Measurements from ENCODE around the gene AATK.

AATK gene

DNA sequence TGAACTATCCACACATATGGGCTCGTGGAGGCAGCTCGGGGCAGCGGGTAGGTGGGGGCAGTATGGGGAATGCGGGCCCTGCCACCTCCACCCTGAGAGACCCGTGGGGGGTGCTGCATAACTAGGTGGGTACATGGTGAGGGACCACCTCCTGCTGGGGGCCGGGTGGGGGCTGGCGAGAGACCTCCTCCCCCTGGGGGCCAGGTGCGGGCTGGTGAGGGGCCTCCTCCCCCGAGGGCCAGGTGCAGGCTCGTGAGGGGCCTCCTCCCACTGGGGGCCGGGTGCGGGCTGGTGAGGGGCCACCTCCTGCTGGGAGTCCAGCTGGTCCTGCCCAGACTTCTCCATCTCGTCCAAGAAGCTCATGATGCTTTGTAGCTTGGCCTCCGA is 31.4 kb upstream of the AATK start:
- FAIRE-seq (no peak), DNase-seq (ENCODE audit: insufficient read length, low spot score) (no peak)

DNA sequence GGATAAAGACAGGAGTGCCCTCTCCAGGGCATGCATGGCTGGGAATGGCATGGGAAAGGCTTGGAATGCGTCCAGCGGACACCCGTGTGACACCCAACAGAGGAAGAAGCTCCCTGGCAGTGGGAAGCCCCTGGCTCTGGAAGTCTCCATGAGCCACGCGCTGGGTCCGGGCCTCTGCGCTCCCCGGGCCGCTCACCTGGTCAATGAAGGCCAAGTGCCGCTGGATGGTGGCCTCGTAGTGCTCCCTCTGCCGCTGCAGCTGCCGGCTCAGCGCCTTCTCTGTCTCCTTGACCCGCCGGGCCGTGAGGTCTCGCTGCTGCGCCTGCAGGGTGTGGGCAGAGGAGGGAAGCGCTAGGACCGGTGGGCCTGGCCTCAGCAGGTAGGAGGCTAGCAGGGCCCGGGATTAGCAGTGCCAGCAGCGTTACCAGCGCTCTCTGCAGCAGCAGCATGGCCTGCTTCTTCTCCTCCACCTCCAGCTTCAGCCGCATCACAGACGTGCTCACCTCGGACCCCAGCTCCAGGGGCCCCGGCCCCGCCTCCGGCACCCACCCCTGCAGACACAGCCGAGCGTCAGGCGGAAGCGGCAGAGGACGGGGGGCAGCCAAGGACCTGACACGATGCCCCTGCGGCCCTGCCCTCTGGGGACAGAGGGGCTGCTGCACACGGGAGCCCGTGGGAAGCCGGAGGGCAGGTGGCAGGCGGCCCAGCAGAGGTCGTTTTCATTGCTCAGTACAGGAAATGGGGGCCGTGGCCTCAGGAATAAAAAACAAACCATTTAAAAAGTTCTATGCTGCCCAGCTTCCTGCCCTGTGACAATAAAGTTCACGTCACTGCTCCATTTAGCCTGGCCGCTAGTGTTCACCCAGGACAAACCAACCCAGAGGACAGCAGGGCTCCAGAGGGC is 30.7 kb upstream of the AATK start:
- DNase-seq (ENCODE audit: insufficient read length, low spot score) = no peak

DNA sequence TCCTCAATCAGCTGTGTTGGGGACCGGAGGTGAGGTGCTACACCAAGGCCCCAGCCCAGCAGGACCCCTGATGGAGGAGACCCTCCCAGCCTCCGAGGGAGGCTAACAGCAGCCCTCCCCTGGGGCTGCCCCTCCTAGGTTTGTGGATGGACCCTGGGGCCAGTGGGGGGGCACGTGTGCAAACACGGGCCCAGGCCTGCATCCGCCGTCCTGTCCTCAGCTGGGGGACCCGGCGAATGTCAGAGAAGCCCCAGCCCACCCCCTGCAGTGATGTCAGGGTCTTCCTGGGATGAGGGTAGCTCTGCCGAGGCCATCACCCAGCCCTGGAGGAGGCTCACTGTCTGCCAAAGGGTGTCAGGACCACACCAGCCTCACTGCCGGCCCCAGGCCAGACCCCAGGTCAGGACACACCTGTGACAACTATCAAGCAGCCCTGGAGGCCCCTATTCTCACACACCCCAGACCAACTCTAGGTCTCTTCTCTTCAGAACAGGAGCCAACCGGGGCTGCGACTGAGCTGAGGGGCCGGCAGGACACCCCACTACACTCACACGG is 30.0 kb upstream of the AATK start:
- DNase-seq (ENCODE audit: insufficient read length, low spot score) (no peak), FAIRE-seq (no peak)

More for the DNA sequence above, 30.7 kb upstream of the AATK start:
- no peak for FAIRE-seq

DNA sequence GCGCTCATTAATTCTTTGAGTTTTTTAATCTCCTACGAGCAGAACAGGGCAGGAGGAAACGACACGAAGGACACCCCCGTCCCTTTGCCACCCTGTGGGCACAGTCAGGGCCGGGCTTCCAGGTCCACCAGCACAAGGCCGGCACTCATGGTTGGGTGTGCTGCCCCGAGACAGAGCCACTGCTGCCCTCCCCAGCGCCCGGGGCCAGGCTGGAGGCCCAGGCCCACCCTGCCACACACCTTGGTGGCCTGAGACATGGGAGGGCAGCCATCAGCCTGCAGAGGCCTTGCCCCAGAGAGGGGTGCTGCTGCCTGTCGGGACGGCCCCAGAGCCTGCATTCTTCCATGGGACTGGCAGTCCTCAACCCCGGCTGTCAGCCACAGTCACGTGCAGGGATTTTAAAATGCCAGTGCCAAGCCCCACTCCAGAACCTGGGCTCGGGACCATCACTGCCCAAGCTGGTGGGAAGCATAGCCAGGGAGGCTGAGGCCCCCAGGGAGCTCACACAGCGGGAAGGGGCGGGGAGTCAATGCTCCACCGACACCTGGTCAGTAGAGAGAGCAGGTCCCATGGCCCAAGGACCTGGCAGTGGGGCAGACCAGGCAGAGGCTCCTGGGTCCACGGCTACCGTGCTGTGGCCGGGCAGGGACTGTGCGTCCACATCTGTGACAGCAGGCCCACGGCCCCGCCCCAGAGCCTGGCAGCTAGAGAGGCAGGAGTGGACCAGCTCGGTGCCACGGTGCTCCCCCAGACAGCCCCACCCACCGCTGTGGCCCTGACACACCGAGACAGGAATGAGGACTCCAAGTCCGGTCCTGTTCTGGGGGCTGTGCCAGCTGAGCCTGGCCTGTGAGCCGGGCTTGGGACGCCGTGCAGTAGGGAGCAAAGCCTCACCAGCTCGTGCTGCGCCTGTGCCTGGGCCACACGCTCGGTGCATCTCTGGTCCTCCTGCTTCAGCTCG is 29.2 kb upstream of the AATK start:
- no peak for FAIRE-seq
- DNase-seq (ENCODE audit: insufficient read length, low spot score) = no peak

GRCh38 chr17:81194225-81194760 is 28.3 kb upstream of the AATK start:
- DNase-seq (ENCODE audit: insufficient read length, low spot score) = no peak
- no peak for FAIRE-seq

DNA sequence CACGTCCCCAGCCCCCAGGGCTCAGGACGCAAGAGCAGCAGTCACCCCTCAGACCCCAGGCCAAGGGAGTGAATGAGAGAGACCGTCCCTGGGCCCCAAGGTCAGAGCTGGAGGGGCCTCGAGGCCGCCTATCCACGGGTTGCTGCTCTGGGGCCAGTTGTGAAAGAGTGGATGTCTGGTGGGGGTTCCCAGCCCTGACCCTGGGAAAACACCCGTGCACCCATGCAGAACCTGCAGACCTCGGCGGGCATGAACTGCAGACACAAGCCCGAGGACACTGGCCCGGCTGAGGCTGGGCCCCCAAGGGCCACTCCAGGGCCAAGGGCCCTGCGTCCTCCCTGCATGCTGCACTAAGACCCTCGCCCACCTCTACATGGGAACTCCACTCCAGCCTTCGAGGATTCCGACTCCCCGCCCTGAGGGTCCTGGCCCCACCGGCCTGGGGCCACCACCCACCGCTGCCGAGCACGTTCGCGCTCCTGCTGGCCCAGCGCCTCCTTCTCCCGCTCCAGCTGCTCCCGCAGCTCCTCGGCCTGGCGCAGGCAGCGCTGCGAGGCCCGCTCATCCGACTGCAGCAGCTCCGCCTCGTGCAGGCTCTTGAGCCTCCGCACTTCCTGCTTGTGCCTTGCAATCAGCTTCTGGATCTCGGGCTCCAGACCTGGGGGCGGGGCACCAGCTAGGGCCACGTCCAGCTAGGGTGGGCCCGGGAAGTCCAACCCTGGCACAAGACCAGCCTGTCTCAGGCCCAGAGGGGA is 27.6 kb upstream of the AATK start:
- no peak for DNase-seq (ENCODE audit: insufficient read length, low spot score)
- FAIRE-seq = no peak

DNA sequence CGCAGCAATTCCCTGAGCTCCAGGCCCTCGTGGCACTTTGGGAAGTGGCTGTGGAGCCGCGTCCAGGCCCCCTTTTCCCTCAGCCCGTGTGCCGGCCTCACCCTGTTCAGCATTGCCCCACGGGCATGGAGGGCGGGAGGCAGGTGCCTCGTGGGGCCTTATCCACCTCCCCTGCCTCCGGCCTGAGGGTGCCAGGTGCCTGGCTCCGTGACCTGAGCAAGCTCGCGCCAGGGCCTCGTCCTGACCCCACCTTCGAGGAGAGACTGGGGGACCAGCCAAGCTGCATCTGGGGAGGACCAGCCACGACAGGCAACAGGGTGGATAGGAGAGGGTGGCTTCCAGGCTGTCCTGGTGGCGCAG is 27.0 kb upstream of the AATK start:
- FAIRE-seq (no peak), DNase-seq (ENCODE audit: insufficient read length, low spot score) (no peak)

- DNase-seq (ENCODE audit: insufficient read length, low spot score) (no peak), FAIRE-seq (no peak)
These were observed 26.5 kb upstream of the AATK start for GRCh38 chr17:81192386-81193050.

DNA sequence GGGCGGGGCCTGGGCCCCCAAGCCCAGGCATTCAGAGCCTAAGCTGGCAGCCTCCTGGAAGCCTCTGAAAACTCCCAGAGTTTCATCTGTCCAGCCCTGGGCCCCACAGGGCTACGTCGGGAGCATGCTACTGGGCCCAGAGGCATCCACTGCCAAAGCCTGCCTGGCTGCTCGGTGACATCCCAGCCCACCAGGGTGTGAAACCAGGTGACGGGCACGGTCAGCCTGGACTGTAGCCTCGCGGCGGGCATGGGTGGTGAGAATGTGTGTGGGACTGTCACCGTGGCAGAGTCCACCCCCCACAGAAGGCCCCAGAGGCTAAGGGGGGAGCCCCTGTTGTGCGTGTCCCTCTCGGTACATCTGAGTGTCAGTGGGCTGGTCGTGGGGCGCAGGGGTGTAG is 25.6 kb upstream of the AATK start:
- no peak for DNase-seq (ENCODE audit: insufficient read length, low spot score)
- no peak for FAIRE-seq

- DNase-seq (ENCODE audit: insufficient read length, low spot score) (no peak), FAIRE-seq (no peak)
These were observed 25.1 kb upstream of the AATK start for GRCh38 chr17:81191116-81191515.

- DNase-seq (ENCODE audit: insufficient read length, low spot score) = no peak
- no peak for FAIRE-seq
These were observed 24.6 kb upstream of the AATK start for GRCh38 chr17:81190591-81190990.

GRCh38 chr17:81189670-81190530 is 23.9 kb upstream of the AATK start:
- DNase-seq (ENCODE audit: insufficient read length, low spot score) (no peak), FAIRE-seq (no peak)

GRCh38 chr17:81189016-81189415 is 23.0 kb upstream of the AATK start:
- FAIRE-seq (no peak), DNase-seq (ENCODE audit: insufficient read length, low spot score) (no peak)

DNA sequence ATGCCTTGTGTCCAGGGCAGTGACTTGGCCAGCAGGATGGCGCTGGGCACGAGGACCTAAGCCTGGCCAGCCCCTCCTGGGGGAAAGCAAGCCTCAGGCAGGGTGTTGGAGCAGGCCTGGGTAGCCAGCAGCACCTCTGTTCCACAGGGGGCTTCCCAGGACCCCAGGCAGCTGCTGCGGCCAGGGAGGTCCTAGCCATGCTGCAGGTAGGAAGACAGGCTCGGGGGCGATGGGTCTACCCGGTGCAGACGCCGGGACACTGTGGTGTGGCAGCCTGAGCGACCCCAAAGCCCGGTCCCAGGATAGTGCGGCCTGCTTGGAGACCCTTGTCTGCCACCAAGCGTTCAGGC is 22.4 kb upstream of the AATK start:
- FAIRE-seq (no peak), DNase-seq (ENCODE audit: insufficient read length, low spot score) (no peak)

GRCh38 chr17:81187586-81188490 is 21.8 kb upstream of the AATK start:
- DNase-seq (ENCODE audit: insufficient read length, low spot score) (no peak), FAIRE-seq (no peak)

DNA sequence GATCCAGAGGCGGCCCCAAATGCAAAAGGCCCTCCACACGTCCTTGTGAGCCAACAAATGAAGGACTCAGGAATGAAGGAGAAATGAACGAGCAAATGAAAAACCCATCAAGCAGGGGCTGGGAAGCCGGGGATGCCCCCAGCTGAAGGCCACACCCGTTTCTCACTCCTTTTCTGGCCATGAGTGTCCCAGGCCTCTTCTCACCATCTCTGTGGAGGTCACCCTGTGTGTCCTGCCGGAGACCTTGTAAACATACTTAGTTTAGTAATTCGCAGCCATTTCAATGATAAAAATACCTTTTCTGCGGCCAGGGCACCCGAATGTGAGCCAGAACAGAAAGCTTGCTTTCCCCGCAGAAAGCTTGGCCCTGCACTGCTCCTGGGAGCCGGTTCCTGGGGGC is 21.1 kb upstream of the AATK start:
- DNase-seq (ENCODE audit: insufficient read length, low spot score) = no peak
- no peak for FAIRE-seq

DNA sequence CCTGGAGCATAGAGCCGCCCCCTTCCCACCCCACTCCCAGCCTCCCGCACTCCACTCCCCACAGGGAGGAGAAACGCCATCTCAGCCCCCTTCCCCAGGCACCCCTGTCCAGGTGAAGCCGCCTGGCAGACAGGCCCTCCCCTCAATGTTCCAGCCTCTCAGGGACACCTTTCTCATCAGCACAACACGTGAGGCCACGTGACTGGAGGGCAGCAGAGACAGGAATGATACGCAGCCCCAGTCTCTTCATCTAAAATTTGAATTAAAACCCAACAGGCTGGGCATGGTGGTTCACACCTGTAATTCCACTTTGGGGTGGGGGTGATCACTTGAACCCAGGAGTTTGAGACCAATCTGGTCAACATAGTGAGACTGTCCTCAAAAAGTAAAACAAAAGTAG is 20.2 kb upstream of the AATK start:
- no peak for FAIRE-seq
- no peak for DNase-seq (ENCODE audit: insufficient read length, low spot score)

GRCh38 chr17:81184555-81184954 is 18.5 kb upstream of the AATK start:
- FAIRE-seq (no peak), DNase-seq (ENCODE audit: insufficient read length, low spot score) (no peak)
